ENCODE measurements around the gene AAGAB.

AAGAB gene

GRCh38 chr15:67207555-67208207 is 46.8 kb downstream of the AAGAB start:
- DNase-seq, result no peak

DNA sequence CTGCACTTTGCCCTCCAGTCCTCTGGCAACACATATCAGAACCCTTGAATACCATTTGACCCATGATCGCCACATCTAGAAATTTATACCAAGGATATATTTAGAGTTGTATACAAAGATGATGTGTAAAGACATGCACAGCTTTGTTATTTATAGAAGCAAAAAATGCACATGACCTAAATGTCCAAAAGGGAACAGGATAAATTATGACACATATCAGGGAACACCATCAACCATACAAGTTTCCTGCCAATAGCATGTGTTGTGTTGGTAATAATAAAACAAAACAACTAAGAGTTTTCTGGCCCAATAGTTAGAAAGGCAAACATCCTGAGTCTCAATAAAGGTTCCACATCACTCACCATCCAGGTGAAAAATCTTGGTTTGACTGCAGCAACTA is 51.5 kb downstream of the AAGAB start:
- no peak for DNase-seq

DNA sequence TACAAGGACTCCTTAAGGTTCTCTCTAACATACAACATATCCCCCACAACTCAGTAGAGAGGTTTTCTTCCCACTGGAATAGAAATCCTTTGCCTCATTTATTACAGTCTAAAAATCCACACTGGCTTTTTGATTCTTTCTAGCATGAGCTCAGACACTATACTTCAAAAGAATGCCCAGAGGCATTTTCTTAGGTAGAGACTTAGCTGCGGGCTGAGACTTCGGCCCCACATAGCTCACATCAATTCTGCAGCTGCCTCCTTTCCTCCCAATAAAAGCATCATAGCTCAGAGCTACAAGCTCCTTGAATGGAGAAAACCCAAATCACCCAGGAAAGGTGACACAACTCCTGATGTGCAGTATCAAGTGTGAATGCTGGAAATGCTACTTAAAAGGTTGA is 52.4 kb downstream of the AAGAB start:
- DNase-seq, result no peak

- no peak for DNase-seq
These were observed 53.3 kb downstream of the AAGAB start for GRCh38 chr15:67201136-67201535.

DNA sequence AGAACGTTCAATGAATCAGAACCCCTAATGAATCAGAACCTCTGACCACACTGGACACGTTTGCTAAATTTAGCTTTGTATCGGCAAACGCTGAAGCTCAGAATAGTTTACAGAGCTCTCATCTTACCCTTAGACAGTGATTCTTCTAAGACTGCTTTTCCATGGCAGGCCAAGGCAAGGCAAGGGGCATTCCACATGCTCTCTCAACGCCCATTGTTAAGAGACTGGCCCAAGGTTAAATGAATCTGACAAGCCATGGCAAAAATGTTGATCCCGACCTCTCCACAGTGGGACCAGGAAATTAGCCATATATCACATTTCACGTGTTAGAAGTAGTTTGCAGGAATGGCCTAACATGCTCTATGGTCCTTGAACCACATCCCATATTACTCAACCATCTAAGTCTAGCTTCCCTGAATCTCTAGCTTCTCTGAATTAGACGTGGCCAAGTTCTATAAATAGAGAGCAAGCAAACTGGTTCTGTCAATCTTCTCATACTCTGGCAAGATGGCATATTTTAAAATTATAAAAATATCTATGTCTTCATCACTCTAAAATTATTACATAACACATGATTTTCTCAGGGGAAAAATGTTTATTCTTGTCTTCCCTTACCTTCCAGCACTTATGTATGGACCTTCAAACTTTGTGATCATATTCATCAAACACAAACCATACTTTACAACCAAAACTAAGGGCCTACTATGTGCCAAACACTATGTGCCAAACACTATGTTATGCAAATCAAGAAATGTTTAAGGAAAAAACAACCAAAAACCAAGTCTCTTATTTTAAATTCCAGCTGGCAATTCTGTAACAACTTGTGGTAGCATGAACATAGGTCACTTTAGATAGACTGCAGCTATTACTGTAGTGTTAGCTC is 54.3 kb downstream of the AAGAB start:
- DNase-seq, result no peak

GRCh38 chr15:67199391-67199790 is 55.1 kb downstream of the AAGAB start:
- no peak for DNase-seq

DNA sequence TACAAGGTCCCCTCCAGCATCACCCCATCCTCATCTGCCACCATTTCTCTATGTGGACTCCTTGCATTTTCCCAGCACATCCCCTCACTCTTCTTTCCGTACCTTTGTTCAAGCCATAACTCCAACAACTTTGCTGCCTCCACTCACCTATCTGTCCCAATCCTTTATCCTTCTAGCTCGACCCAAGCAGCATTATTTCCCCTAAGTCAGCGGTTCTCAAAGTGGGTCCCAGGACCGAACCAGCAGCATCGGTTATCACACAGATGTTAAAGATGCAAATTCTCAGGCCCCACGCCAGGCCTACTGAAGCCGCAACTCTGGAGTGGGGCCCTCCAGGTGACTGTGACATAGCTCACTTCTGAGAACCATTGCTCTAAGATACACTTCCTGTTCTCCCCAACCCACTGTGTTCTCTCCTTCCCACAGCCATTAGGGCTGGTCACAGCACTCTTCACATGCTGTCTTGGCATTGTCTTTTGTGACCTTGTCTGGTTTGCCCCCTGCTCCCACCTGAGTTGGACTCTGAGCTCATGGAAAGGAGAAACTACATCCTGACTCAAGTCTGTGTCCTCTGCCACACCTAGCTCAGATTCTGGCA is 56.2 kb downstream of the AAGAB start:
- DNase-seq, result no peak

GRCh38 chr15:67197364-67197695 is 57.1 kb downstream of the AAGAB start:
- DNase-seq, result no peak

- no peak for DNase-seq
These were observed 57.6 kb downstream of the AAGAB start for GRCh38 chr15:67196672-67197363.

DNA sequence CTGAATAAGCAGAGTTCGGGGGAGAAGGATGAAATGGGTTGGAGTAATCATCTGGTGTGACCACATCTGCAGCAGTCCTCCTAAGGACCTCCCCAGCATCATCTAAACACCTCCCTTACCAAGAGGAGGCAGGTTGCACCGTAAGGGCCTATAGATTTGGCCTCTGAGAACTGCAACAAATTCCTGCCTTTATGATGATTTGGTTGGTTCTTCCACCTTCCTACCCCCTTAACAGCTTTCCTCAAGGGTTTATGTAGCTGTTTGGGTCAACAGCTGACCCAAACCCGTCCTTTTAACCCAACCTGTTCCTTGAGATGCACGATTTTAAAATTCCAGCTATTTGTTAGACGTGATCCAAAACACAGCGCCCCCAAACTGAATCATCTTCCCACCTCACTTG is 58.2 kb downstream of the AAGAB start:
- no peak for DNase-seq

- no peak for DNase-seq
These were observed 59.2 kb downstream of the AAGAB start for GRCh38 chr15:67195305-67195704.

- no peak for DNase-seq
These were observed 60.0 kb downstream of the AAGAB start for GRCh38 chr15:67194171-67195114.

- DNase-seq, result no peak
These were observed 61.1 kb downstream of the AAGAB start for GRCh38 chr15:67193223-67193990.

DNA sequence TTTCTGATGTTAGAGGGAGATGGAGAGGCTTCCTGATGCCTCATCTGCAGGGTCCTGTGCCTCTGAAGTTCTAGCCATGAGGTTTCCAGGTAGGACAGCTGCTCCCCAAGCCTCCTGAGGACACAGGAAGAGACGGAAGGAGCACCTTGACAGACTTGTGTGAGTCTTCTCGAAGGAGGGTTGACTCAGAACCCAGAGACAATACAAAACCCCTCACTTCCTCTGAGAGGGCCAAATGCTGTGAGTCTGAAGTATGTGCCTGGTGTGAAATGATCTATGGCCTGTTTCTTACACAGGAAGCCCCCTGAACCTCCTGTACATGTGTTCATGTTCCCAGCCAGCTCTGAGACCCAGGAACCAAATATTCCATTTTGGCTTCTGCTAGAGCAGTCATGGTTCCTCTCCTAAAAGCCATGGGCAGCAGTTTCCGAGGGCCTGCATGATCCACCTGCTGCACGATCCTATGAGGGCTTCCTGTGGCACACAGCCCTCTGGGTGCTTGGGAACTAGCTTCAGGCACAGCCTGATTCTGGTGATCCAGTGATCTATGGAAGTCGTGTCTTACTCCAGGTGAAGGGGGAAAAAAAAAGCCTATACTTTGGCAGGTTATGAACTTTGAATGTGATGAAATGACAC is 62.2 kb downstream of the AAGAB start:
- no peak for DNase-seq

DNA sequence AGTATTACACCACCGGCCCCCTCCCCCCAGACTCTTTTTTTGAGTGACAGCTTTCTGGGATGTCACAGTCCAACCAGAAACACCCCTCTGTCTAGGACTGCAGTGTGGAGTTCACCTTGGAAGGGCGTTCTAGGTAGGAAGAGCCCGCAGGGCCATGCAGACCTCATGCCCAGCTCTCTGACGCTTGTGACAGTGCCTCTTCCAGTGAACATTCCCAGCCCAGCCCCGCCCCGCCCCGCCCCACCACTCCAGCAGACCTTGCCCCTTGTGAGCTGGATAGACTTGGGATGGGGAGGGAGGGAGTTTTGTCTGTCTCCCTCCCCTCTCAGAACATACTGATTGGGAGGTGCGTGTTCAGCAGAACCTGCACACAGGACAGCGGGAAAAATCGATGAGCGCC is 63.6 kb downstream of the AAGAB start:
- DNase-seq, result no peak

GRCh38 chr15:67190326-67190725 is 64.1 kb downstream of the AAGAB start:
- no peak for DNase-seq

DNA sequence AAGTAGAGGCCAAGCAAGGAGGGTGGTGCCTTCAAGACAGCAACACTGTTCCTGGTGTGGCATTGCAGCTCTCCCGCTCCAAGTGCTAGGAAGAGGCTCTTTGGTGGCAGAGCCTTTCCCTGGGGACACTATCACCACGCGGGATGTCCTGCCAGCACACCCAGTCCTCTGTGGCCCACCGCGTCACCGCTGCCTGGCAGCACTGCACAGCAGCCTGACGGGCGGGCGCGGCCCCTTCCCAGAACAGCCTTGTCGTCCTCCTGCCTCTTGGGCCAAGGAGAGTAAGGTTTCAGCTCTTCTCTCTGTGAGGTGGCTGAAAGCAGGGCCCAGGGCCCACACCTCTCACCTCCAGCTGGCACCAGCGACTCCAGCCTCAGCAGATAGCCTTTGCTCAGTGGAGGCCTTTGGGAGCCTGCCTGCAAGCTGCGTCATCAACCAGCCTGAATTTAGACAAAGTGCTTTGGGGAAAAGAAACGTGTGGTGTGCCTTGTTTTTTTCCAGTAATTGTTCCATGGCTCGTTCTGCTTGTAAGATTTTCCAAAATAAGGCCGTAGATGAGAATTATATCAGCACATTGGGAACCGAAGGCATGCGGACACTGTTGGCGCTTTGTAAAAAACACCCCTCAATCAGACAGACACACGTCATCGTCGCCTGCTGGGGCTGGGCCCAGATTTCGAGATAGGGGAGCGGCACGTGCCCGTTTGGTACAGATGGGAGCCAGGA is 65.0 kb downstream of the AAGAB start:
- no peak for DNase-seq

DNA sequence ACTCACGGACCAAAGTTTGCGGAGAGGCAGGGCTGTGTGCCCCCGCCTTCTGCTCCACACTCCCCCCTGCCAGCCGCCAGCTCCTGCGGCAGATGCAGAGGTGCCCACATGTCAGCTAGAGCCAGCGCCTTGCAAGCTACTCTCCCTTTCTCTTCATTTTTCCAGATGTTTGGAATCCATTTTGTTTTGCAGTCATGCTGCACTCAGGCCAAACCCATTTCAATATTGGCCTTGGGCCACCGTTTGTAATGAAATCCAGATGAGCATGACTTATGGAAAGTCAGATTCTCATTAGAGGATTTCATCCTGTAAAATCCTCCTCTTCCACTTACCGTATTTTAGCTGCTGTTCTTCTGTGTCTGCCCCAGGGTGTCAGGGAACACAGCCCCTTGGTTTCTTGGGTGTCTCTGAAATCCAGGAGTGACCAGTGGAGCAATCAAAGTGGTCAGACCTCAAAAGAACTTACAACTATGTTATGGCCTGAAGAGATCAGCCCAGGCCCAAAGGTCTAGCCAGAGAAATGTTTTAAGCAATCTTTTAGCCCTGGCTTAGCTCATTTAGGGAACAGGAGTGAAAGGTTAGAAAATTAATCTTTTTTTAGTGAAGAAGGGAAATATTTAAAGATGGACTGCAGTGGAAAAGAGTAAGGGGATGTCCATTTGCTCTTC is 65.8 kb downstream of the AAGAB start:
- no peak for DNase-seq

- DNase-seq, result no peak
These were observed 67.1 kb downstream of the AAGAB start for GRCh38 chr15:67187351-67187854.

DNA sequence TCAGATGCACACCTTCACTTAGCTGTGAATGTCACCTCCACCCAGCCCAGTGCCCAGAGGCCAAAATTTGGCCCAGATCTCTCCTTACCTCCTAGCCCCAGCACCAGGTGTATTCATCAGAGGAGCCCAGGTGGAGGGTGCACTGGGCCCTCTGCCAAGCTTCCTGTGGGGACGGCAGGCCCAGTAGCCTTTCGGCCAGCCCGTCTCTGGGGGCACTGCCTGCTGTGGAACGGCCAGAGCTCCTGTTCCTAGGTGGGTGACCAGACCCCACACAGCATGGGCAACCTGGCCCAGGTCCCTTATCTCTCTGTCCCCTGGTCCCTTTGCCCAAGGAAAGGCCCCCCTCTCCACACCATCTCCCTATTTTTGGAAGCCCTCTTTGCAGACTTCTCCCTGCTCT is 67.8 kb downstream of the AAGAB start:
- no peak for DNase-seq
